ENCODE results near the gene C11orf54.
A peak's percentile ranks its signal among the peaks of the same experiment; 100 is the strongest.
"Not testable (repeated sequence)": the region's sequence is repeated elsewhere in the genome, so short reads cannot be mapped to it uniquely, and the experiment has no call there.

C11orf54 gene

GRCh38 chr11:93772123-93772522 lies 30.7 kb downstream of the C11orf54 start:
- no peak for DNase-seq

- DNase-seq = no peak
These were observed 31.6 kb downstream of the C11orf54 start for GRCh38 chr11:93773045-93773477.

- DNase-seq = no peak
These were observed 32.2 kb downstream of the C11orf54 start for GRCh38 chr11:93773601-93774200.

- not testable (repeated sequence) for DNase-seq
These were observed 33.1 kb downstream of the C11orf54 start for GRCh38 chr11:93774560-93774959.

- no peak for DNase-seq
These were observed 33.8 kb downstream of the C11orf54 start for GRCh38 chr11:93775289-93775688.

- no peak for DNase-seq
These were observed 41.9 kb downstream of the C11orf54 start for GRCh38 chr11:93783362-93783761.

GRCh38 chr11:93783765-93784144 lies 42.3 kb downstream of the C11orf54 start:
- DNase-seq = no peak

- peak; percentile 61 for DNase-seq
These were observed 42.9 kb downstream of the C11orf54 start, which contains the start of gene MED17 for GRCh38 chr11:93784145-93784934. TSS of gene MED17 (plus strand) at chr11:93784282. CDS start at chr11:93784514, 232 bp downstream.

GRCh38 chr11:93784935-93785360 lies 43.5 kb downstream of the C11orf54 start:
- DNase-seq = no peak

- no peak for DNase-seq
These were observed 50.0 kb downstream of the C11orf54 start for GRCh38 chr11:93791493-93791892.

- no peak for DNase-seq
These were observed 55.2 kb downstream of the C11orf54 start for GRCh38 chr11:93796441-93797231.

- DNase-seq = no peak
These were observed 59.9 kb downstream of the C11orf54 start for GRCh38 chr11:93801366-93801765.

GRCh38 chr11:93804879-93805278 lies 63.4 kb downstream of the C11orf54 start:
- DNase-seq = no peak

GRCh38 chr11:93807980-93808379 lies 66.5 kb downstream of the C11orf54 start:
- DNase-seq = no peak

GRCh38 chr11:93813974-93814373 lies 72.5 kb downstream of the C11orf54 start:
- no peak for DNase-seq
